GM10266 (cell line): Measurements from ENCODE around the gene CLSTN1.
"Not testable (repeated sequence)": the region's sequence is repeated elsewhere in the genome, so short reads cannot be mapped to it uniquely, and the experiment has no call there.

Experiments
- DNase-seq: peaks from one replicate; pipeline ENCODE4 v3.0.0; 2012; ENCODE audit errors: extremely low spot score
- CTCF ChIP-seq: IDR thresholded peaks from 2 replicates; pipeline ENCODE4 v1.5.1; 2012; ENCODE audit warnings: mild to moderate bottlenecking, low read depth; ENCODE audit not compliant: control insufficient read depth, insufficient read depth; ENCODE audit errors: missing control alignments

The CLSTN1 gene

GRCh38 chr1:9793291-9793690 is 30.5 kb downstream of the CLSTN1 start:
- DNase-seq: no peak

GRCh38 chr1:9792156-9793042 is 31.4 kb downstream of the CLSTN1 start:
- no peak for DNase-seq
- no peak for TF ChIP-seq CTCF

More at GRCh38 chr1:9793291-9793690, 30.5 kb downstream of the CLSTN1 start:
- no peak for TF ChIP-seq CTCF

GRCh38 chr1:9789700-9790099 is 34.1 kb downstream of the CLSTN1 start:
- DNase-seq: not testable (repeated sequence)

- DNase-seq: peak; percentile 42
- no peak for TF ChIP-seq CTCF
Observed at GRCh38 chr1:9787702-9788101, 36.1 kb downstream of the CLSTN1 start.

- TF ChIP-seq CTCF: no peak
- DNase-seq: no peak
Observed at GRCh38 chr1:9785406-9785805, 38.4 kb downstream of the CLSTN1 start.

GRCh38 chr1:9784508-9785133 is 39.1 kb downstream of the CLSTN1 start:
- peak; percentile 62 for DNase-seq

GRCh38 chr1:9782897-9783296 is 40.9 kb downstream of the CLSTN1 start:
- TF ChIP-seq CTCF: no peak
- no peak for DNase-seq

More at GRCh38 chr1:9784508-9785133, 39.1 kb downstream of the CLSTN1 start:
- peak; percentile 81 for TF ChIP-seq CTCF
